ENCODE measurements around the gene EFCAB8. TPM values are rescaled to one million over a fixed set of nuclear protein-coding genes. Genes with fewer than 3 reads are reported as not detected.

Gene EFCAB8
- total RNA-seq, 4 donors from 2014 or later, result 1.4 to 1.5 TPM; not detected in 2

DNA sequence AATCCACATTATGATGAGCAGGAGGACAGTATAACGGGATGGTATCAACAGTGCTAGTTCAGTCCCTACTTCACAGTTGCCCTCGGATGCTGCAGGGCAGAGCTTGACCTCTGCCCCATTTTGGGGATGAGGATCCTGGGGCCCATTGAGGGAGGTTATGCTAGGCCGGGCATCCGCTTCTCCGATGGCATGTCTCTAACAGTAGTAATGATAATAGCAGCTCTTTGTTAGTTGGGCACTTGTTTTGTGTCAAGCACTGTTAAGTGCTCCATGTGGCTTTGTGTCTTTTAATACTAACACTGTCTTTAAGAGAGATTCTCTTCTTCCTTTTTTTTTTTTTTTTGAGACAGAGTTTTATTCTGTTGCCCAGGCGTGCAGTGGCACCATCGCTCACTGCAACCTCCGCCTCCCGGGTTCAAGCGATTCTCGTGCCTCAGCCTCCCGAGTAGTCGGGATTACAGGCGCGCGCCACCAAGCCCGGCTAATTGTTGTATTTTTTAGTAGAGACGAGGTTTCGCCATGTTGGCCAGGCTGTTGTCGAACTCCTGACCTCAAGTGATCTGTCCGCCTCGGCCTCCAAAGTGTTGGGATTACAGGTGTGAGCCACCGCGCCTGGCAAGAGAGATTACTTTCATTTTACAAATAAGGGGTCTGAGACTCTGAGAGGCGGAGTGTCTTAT lies 37.9 kb upstream of the EFCAB8 start:
- no peaks in the 10 kb centered on the region for H3K36me3 ChIP-seq
- intact Hi-C loops (cut with DNase I; ENCODE audit: low total_unique reads), result no loop called here
- peak overlapping the region; percentile 73 to 96 for H3K4me3 ChIP-seq
- DNase-seq, result no peak
- H3K27me3 ChIP-seq, result no peaks in the 10 kb centered on the region
- peak overlapping the region; percentile 90 to 98 for H3K27ac ChIP-seq
- H3K4me1 ChIP-seq, result peaks cover 0 to 14% of the 10 kb centered on the region in 2 donors
- no peaks in the 10 kb centered on the region for H3K9me3 ChIP-seq
- TF ChIP-seq POLR2A (IDR thresholded peaks at IDR 0.05), result no peak
- TF ChIP-seq, protein P1, sequence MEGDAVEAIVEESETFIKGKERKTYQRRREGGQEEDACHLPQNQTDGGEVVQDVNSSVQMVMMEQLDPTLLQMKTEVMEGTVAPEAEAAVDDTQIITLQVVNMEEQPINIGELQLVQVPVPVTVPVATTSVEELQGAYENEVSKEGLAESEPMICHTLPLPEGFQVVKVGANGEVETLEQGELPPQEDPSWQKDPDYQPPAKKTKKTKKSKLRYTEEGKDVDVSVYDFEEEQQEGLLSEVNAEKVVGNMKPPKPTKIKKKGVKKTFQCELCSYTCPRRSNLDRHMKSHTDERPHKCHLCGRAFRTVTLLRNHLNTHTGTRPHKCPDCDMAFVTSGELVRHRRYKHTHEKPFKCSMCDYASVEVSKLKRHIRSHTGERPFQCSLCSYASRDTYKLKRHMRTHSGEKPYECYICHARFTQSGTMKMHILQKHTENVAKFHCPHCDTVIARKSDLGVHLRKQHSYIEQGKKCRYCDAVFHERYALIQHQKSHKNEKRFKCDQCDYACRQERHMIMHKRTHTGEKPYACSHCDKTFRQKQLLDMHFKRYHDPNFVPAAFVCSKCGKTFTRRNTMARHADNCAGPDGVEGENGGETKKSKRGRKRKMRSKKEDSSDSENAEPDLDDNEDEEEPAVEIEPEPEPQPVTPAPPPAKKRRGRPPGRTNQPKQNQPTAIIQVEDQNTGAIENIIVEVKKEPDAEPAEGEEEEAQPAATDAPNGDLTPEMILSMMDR (IDR thresholded peaks at IDR 0.05), result no peak

DNA sequence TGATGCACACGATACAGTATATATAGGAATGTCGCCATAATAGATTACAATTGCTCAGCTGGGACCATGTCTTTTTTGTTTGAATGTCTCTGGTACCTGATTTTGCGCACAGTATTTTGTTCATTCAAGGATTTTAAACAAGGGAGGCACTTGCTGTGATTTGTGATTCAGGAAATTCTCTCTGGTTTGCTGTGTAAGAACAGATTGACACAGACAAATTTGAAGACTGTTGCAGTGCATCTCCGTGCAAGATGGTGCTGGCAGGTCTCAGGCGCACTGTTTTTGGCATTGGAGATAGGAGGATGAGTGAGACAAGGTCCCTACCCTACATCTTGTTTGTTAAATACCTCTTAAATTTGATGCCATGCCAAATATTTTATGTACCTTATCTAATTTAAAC lies 36.5 kb upstream of the EFCAB8 start:
- Histone ChIP-seq H3K9me3 (no peaks in the 10 kb centered on the region), H3K27me3 (no peaks in the 10 kb centered on the region), H3K27ac (peak overlapping the region in 1 of 2 donors; percentile 51), H3K36me3 (no peaks in the 10 kb centered on the region), H3K4me1 (peaks cover 0 to 14% of the 10 kb centered on the region in 2 donors), H3K4me3 (no peak overlapping the region)
- TF ChIP-seq POLR2A (IDR thresholded peaks at IDR 0.05), result no peak
- TF ChIP-seq, protein P1 (IDR thresholded peaks at IDR 0.05), result no peak
- no peak for DNase-seq
- intact Hi-C loops (cut with DNase I; ENCODE audit: low total_unique reads), result no loop called here

DNA sequence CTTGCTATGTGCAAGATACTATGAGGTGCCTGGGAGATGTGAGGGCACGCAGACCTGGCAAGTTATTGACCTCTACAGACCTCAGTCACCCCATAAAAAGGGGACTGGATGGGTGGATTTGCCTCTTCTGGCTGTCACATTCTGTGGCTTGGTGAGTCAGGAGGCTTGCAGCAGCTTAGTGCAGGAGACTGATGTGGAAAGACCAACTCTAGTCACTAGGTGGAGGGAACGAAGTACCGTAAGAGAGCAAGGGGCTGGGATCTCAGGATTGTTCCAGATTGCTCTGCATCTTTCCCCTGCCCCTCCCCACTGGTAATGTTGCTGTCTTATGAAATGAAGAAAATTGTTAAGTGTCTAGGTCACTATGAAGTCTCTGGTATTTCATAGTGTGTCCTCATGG lies 35.6 kb upstream of the EFCAB8 start:
- no peaks in the 10 kb centered on the region for H3K27me3 ChIP-seq
- peaks cover 0 to 14% of the 10 kb centered on the region in 2 donors for H3K4me1 ChIP-seq
- peak overlapping the region in 1 of 2 donors; percentile 51 for H3K27ac ChIP-seq
- no peak overlapping the region for H3K4me3 ChIP-seq
- DNase-seq, result no peak
- intact Hi-C loops (cut with DNase I; ENCODE audit: low total_unique reads), result no loop called here
- no peaks in the 10 kb centered on the region for H3K9me3 ChIP-seq
- H3K36me3 ChIP-seq, result no peaks in the 10 kb centered on the region
- TF ChIP-seq, protein P1 (IDR thresholded peaks at IDR 0.05), result no peak
- no peak for TF ChIP-seq POLR2A (IDR thresholded peaks at IDR 0.05)

DNA sequence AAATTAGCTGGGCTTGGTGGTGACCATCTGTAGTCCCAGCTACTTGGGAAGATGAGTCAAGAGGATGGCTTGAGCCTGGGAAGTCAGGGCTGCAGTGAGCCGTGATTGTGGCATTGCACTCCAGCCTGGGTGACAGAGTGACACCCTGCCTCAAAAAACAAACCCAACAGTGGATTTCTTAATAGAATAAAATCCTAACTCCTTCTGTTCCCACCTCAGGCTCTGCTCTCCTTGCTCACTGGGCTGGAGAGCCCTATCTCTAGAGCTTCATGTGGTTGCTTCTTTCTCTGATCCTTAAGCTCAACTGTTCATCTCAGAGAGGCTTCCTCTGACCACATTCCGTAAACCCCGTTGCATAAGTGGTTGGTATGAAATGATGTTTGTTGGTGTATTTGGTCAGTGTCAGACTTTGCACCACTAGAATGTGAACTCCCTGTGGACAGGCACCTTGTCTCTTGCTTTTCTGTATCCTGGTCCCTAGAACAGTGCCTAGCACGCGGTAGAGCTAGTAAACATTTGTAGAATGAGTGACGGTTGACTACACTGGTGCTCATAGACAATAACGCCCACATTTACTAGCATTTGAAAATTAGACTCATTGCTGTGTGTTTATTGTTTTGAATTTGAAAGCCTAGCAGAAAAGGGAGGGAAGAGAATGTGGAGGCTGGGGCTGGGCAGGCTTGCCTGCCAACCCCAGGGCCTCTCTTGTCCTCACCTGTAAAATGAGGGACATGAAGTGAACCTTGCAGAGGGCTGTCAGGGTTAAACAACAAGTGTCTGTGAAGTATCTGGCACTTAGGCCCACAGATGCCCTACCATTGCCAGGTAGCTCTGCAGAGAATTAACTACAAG lies 34.8 kb upstream of the EFCAB8 start:
- Histone ChIP-seq H3K9me3 (no peaks in the 10 kb centered on the region), H3K4me3 (no peak overlapping the region), H3K27me3 (no peaks in the 10 kb centered on the region), H3K36me3 (no peaks in the 10 kb centered on the region), H3K27ac (no peak overlapping the region), H3K4me1 (peaks cover 0 to 14% of the 10 kb centered on the region in 2 donors)
- DNase-seq, result no peak
- TF ChIP-seq, protein P1 (IDR thresholded peaks at IDR 0.05), result no peak
- no peak for TF ChIP-seq POLR2A (IDR thresholded peaks at IDR 0.05)
- intact Hi-C loops (cut with DNase I; ENCODE audit: low total_unique reads), result no loop called here

Measured in uterus (tissue), 4 donors.